HepG2 (cell line): ENCODE results near the gene MRPS5. TPM values are rescaled to one million over a fixed set of nuclear protein-coding genes. Genes with fewer than 3 reads are reported as not detected.

Experiments
- CEBPG ChIP-seq: IDR thresholded peaks from 2 replicates; pipeline ENCODE4 v1.6.1; 2016
- ELF4 ChIP-seq: sonication (generic); formaldehyde crosslinking; IDR thresholded peaks from 2 replicates; pipeline ENCODE4 v1.5.0; 2020; ENCODE audit warnings: missing genetic modification reagents, mild to moderate bottlenecking, moderate library complexity, borderline replicate concordance
- MIER3 ChIP-seq: IDR thresholded peaks from 2 replicates; pipeline ENCODE4 v1.6.1; 2016; ENCODE audit warnings: missing compliant biosample characterization, borderline replicate concordance
- PHF20 ChIP-seq: sonication (generic); formaldehyde crosslinking; IDR thresholded peaks from 2 replicates; pipeline ENCODE4 v1.5.0; 2020; ENCODE audit warnings: mild to moderate bottlenecking, missing genetic modification reagents
- PLRG1 ChIP-seq: fragments of 450-650 bp; conservative IDR thresholded peaks from 2 replicates; pipeline ENCODE4 v1.6.1; 2016
- RBM22 ChIP-seq: fragments of 200-400 bp; formaldehyde crosslinking; optimal IDR thresholded peaks from 2 replicates; pipeline ENCODE3; 2017; ENCODE audit warnings: mild to moderate bottlenecking, low read length, moderate library complexity
- SNAI1 ChIP-seq: sonication (generic); formaldehyde crosslinking; IDR thresholded peaks from 2 replicates; pipeline ENCODE4 v1.5.0; 2020; ENCODE audit warnings: mild to moderate bottlenecking, missing genetic modification reagents, borderline replicate concordance
- ZNF556 ChIP-seq: sonication (generic); formaldehyde crosslinking; IDR thresholded peaks from 2 replicates; pipeline ENCODE4 v1.4.0; 2020; ENCODE audit warnings: mild to moderate bottlenecking, missing genetic modification reagents, borderline replicate concordance
- ZNF839 ChIP-seq: sonication (generic); formaldehyde crosslinking; IDR thresholded peaks from 2 replicates; pipeline ENCODE4 v1.4.0; 2020; ENCODE audit warnings: missing genetic modification reagents, mild to moderate bottlenecking, borderline replicate concordance
- polyA plus RNA-seq, 8 experiments: library from polyadenylated mRNA; depleted of rRNA in 3 of 8; stranded (reverse) in 7 of 8; unstranded in 1 of 8; fragments of >200 nt; fragmentation: Illumina TruSeq in 4 of 8; extraction: Trizol in 4 of 8; gene quantifications; 2 replicates each; pipeline versions ENCODE4 v1.2.1 to v1.2.3, GENCODE V29; 2011 to 2016; ENCODE audit warnings: low read depth in 4 of 8, missing spikeins in 1 of 8, mixed read lengths in 1 of 8; ENCODE audit not compliant: insufficient read depth in 1 of 8
- total RNA-seq, 5 experiments: library from RNA; depleted of rRNA; stranded (reverse); fragments of >200 nt; fragmentation: Illumina TruSeq; extraction: Trizol; gene quantifications; 2 replicates each; pipeline ENCODE4 v1.2.3, GENCODE V29; 2016; ENCODE audit warnings: low read depth in 1 of 5
- TF ChIP-seq, protein P1 (sequence below): sonication (generic); formaldehyde crosslinking; conservative IDR thresholded peaks from 2 replicates; pipeline ENCODE4 v1.4.0; 2020; ENCODE audit warnings: missing genetic modification reagents
- TF ChIP-seq, protein P2 (sequence below): sonication (generic); formaldehyde crosslinking; IDR thresholded peaks from 2 replicates; pipeline ENCODE4 v1.5.0; 2020; ENCODE audit warnings: missing genetic modification reagents
- TF ChIP-seq, protein P3 (sequence below): sonication (generic); formaldehyde crosslinking; IDR thresholded peaks from 2 replicates; pipeline ENCODE4 v1.5.0; 2020; ENCODE audit warnings: mild to moderate bottlenecking, low read depth, missing genetic modification reagents, borderline replicate concordance
- TF ChIP-seq, protein P4 (sequence below), 2 experiments: fragments of 450-650 bp in 1 of 2; sonication (generic) in 1 of 2; formaldehyde crosslinking in 1 of 2; IDR thresholded peaks; 2 replicates each; pipeline versions ENCODE4 v1.6.1 to v1.8.0; 2016 to 2022; ENCODE audit warnings: antibody characterized with exemption in 1 of 2, mild to moderate bottlenecking in 1 of 2, missing genetic modification reagents in 1 of 2
- TF ChIP-seq, protein P5 (sequence below): sonication (generic); formaldehyde crosslinking; IDR thresholded peaks from 2 replicates; pipeline ENCODE4 v1.4.0; 2020; ENCODE audit warnings: mild to moderate bottlenecking, missing genetic modification reagents
- TF ChIP-seq, protein P6 (sequence below): IDR thresholded peaks from 2 replicates; pipeline ENCODE4 v1.6.1; 2016; ENCODE audit warnings: mild to moderate bottlenecking, missing biosample characterization, missing genetic modification reagents

The MRPS5 gene
- total and polyA plus RNA-seq, 2 of the 13 experiments (the other 11 are each of a cell fraction or from before 2014, with no cell fraction given) = 98.8 to 134 TPM

DNA sequence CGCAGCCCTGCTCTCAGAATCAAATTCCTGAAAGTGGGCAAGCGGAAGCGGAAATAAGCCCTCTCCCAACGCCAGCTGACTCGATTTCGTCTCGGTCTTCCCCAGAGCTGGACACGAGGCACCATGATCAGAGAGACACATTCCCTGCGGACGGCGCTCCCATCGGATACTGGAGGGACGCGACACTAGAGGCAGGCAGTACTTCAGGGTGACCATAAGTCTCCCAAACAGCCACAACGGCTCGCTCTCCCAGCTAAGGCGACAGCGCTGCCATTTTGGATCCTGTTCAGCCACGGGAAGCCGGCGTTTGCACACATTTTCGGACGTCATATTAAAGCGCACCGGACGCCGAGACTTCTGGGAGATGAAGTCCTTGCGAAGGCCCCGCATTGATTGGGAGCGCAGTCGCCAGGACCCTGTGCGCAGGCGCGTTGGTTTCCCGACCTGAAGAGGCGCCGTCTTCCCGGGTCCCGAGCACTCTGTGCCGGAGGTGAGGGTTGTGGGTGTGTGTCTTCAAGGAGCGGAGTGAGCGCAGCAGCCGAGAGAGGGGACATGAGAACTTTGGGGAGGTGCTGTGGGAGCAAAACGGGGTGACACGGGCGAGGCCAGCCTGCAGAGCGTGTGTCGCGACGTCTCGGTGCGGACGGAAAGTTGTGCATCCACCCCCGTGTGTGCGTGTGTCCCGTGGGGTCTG lies 43.9 kb upstream of the MRPS5 start, which contains the start of gene ZNF2 (continued):
- TF ChIP-seq ZNF556 (no peak), PHF20 (CRISPR knock-in tag) (peak; percentile 99), RBM22 (peak; percentile 81), PLRG1 (no peak), SNAI1 (CRISPR knock-in tag) (no peak), MIER3 (CRISPR knock-in tag) (peak; percentile 83), ELF4 (CRISPR knock-in tag) (peak; percentile 96), ZNF839 (CRISPR knock-in tag) (peak; percentile 35; the same call in 1 of the 2 replicates), CEBPG (CRISPR knock-in tag) (peak; percentile 11; the same call in 1 of the 2 replicates)
- TF ChIP-seq, protein P1, sequence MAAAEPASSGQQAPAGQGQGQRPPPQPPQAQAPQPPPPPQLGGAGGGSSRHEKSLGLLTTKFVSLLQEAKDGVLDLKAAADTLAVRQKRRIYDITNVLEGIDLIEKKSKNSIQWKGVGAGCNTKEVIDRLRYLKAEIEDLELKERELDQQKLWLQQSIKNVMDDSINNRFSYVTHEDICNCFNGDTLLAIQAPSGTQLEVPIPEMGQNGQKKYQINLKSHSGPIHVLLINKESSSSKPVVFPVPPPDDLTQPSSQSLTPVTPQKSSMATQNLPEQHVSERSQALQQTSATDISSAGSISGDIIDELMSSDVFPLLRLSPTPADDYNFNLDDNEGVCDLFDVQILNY (CRISPR knock-in tag) = no peak; the same call in 1 of the 2 replicates
- TF ChIP-seq, protein P2, sequence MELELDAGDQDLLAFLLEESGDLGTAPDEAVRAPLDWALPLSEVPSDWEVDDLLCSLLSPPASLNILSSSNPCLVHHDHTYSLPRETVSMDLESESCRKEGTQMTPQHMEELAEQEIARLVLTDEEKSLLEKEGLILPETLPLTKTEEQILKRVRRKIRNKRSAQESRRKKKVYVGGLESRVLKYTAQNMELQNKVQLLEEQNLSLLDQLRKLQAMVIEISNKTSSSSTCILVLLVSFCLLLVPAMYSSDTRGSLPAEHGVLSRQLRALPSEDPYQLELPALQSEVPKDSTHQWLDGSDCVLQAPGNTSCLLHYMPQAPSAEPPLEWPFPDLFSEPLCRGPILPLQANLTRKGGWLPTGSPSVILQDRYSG (CRISPR knock-in tag) = no peak
- TF ChIP-seq, protein P3, sequence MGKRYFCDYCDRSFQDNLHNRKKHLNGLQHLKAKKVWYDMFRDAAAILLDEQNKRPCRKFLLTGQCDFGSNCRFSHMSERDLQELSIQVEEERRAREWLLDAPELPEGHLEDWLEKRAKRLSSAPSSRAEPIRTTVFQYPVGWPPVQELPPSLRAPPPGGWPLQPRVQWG (CRISPR knock-in tag) = no peak
- TF ChIP-seq, protein P4, sequence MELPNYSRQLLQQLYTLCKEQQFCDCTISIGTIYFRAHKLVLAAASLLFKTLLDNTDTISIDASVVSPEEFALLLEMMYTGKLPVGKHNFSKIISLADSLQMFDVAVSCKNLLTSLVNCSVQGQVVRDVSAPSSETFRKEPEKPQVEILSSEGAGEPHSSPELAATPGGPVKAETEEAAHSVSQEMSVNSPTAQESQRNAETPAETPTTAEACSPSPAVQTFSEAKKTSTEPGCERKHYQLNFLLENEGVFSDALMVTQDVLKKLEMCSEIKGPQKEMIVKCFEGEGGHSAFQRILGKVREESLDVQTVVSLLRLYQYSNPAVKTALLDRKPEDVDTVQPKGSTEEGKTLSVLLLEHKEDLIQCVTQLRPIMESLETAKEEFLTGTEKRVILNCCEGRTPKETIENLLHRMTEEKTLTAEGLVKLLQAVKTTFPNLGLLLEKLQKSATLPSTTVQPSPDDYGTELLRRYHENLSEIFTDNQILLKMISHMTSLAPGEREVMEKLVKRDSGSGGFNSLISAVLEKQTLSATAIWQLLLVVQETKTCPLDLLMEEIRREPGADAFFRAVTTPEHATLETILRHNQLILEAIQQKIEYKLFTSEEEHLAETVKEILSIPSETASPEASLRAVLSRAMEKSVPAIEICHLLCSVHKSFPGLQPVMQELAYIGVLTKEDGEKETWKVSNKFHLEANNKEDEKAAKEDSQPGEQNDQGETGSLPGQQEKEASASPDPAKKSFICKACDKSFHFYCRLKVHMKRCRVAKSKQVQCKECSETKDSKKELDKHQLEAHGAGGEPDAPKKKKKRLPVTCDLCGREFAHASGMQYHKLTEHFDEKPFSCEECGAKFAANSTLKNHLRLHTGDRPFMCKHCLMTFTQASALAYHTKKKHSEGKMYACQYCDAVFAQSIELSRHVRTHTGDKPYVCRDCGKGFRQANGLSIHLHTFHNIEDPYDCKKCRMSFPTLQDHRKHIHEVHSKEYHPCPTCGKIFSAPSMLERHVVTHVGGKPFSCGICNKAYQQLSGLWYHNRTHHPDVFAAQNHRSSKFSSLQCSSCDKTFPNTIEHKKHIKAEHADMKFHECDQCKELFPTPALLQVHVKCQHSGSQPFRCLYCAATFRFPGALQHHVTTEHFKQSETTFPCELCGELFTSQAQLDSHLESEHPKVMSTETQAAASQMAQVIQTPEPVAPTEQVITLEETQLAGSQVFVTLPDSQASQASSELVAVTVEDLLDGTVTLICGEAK (IDR thresholded peaks at IDR 0.05) = peak; percentile 76
- TF ChIP-seq, protein P4 (CRISPR knock-in tag; IDR thresholded peaks at IDR 0.05) = peak; percentile 89
- TF ChIP-seq, protein P5, sequence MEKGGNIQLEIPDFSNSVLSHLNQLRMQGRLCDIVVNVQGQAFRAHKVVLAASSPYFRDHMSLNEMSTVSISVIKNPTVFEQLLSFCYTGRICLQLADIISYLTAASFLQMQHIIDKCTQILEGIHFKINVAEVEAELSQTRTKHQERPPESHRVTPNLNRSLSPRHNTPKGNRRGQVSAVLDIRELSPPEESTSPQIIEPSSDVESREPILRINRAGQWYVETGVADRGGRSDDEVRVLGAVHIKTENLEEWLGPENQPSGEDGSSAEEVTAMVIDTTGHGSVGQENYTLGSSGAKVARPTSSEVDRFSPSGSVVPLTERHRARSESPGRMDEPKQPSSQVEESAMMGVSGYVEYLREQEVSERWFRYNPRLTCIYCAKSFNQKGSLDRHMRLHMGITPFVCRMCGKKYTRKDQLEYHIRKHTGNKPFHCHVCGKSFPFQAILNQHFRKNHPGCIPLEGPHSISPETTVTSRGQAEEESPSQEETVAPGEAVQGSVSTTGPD (CRISPR knock-in tag) = no peak
- TF ChIP-seq, protein P6, sequence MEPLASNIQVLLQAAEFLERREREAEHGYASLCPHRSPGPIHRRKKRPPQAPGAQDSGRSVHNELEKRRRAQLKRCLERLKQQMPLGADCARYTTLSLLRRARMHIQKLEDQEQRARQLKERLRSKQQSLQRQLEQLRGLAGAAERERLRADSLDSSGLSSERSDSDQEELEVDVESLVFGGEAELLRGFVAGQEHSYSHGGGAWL (CRISPR knock-in tag) = peak; percentile 89
